NCI-H446 (cell line): ENCODE results near the gene UNC5C.

ENCODE experiments used
- DNase-seq, 2 experiments: peaks; one replicate each; lab custom pipeline; 2025; lab: John Stamatoyannopoulos, UW

UNC5C gene

DNA sequence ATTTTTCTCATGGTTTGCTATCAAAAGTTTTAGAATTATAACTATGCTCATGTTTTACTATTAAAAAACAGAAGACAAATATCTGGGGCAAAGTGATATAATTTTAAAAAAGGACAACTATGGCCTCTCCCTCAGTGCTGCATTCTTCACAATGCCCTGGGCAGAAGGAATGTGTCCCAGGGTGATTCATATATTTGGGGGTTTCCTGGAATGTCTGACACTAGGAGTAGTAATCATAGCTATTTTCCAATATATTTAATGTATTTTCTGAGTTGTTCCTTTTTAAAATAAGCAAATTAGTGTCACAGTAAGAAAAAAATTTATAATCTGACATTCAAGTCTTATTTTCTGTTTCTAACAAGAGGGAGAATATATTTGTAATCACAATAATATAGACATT is 281.7 kb downstream of the UNC5C start:
- DNase-seq = no peak

DNA sequence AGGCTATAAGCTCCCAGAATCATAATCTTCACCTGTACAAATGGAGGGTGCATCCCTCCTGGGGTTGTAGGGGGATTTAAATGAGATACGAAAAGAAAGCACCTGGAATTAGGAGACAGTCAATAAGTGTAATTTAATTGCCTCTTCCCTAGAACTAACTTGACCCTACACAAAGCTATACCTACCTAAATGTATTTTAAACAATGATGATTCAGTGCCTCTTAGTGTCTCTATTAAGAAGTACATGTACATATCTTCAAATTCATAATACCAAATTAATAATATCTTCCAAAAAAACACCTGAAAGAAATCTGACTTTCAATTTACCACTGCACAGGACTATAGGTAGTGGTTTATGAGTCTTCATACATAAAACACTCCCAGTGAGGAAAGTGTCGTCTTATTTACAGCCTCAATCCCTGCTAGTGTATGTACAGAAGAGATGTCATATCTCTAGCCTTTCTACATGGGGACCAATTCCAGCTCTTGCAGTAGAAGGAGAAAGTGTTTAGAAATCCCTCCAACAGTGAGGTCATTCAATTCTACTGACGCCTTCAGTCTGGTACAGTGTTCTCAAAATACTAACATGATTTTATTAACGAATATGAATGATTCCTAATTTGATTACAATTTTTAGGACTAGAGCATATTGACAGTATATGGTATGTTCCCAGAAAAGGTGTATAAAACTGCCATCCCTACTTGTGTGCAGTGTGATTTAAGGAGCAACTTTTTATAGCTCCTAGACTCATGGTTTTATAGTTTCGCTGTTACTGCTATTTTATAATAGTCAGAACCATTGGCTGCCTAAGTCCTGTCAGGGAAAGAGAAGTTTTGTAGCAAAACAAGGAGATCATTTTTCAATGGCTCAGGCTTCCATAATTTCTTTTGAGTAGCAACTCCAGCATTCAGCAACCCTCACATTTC is 282.7 kb downstream of the UNC5C start:
- DNase-seq = no peak

DNA sequence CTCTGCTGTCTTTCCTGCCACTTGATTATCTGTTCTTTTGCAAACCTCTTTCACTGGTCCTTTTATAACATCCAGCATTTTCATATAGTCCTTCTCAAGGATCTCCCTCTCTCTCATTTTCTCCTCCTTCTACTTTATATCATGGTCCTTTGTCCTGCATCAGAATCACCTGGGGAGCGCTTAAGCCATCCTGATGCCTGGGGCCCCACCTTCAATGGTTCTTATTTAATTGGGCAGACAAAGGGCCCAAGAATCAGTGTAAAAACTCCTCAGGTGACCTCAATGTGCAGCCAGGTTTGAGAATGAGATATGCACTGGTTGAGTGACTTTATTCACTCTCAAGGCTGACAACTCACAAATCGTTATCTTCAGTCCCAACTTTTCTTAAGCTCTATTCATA is 283.9 kb downstream of the UNC5C start:
- no peak for DNase-seq

DNA sequence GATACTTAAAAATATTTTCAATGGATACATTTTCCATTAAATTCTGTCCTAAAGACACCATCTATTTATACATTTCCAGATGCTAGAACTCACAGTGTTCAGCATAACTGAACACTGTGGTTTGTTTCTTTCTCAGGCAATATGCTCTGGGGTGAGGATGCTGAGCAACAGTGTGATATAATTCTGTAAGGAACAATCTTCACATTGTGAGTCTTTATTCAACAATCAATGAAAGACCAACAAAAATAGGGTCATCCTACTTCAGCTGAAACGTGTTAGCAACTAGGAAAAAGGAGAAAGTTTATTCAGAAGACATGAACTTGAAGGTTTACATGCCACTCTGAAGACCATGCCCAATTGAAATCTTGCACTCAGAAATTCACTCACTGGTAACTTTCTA is 284.8 kb downstream of the UNC5C start:
- DNase-seq = no peak

DNA sequence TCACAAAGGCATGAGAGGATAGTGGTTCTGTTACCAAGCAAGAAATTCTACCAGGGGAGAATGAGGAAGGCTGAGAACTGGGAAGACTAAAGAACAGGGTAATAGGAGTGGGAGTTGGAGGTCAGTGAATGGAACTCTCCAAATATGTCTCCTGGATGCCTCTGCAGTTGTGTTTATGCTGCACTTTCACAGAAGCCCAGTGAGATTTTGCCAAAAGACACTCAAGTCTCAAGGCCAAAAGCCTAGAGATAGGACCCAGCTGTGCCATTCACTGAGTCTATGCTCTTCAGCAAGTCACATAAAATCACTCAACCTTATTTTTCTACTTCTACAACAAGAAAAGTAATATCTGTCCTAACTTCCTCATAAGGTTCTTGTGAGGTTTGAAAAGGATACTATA is 285.4 kb downstream of the UNC5C start:
- DNase-seq = no peak

DNA sequence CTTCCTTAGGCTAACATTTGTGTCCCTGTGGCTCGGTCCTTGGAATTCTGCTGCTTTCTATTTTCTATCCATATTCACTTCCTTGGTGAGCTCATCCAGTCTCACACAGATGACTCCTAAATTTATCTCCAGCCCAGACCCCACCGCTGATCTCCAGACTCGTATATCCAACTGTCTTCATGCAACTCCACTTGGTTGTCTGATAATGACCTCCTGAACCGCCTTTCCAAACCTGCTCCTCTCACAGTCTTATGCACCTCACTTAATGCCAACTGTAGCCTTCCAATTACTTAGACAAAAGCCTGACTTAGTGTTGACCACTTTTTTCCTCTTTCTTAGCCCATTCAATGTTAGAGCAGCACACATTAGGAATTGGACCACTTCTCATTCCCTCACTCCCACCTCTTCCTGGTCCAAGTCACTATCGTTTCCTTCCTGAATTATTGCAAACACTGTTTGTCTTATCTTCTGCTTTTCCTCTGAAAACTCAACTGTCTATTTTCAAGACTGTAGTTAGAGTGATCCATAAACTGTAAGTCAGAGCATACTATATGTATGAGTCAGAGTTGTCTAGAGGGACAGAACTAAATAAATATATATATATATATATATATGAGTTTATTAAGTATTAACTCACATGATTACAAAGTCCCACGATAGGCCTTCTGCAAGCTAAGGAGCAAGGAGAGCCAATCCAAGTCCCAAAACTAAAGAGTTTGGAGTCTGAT is 292.5 kb downstream of the UNC5C start:
- no peak for DNase-seq

DNA sequence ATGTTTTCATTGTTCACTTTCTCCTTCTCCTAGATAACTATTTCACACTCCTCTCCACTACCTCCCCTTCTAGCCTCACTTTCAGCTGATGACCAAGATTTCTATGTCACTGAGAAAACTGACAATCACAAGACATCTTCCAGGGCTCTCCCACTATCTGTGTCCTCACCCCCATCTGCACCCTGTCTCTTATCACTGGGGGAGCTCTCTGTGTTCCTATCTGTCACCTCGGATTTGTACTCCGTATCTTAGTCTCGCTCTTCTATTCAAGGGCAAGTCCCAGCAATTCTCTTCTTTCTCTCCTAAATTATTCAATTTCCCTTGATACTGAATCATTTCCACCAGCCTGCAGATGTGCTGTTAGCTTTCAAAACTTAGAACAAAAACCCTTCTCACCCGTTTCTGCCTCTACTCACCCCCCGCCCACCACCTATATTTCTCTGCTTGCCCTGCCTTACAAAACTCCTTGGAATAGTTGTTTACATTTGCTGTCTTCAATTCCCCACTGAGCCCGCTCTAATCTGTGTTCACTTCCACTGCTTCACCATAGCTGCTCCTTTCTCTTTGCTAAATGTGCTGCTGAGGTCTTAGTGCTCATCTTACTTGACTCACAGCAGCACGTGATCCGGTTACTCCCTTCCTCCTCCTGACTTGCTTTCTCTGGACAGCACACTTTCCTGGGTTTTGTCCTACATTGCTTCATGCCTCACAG is 293.2 kb downstream of the UNC5C start:
- no peak for DNase-seq

- DNase-seq = no peak
Observed at GRCh38 chr4:95251568-95251967, 297.2 kb downstream of the UNC5C start.

DNA sequence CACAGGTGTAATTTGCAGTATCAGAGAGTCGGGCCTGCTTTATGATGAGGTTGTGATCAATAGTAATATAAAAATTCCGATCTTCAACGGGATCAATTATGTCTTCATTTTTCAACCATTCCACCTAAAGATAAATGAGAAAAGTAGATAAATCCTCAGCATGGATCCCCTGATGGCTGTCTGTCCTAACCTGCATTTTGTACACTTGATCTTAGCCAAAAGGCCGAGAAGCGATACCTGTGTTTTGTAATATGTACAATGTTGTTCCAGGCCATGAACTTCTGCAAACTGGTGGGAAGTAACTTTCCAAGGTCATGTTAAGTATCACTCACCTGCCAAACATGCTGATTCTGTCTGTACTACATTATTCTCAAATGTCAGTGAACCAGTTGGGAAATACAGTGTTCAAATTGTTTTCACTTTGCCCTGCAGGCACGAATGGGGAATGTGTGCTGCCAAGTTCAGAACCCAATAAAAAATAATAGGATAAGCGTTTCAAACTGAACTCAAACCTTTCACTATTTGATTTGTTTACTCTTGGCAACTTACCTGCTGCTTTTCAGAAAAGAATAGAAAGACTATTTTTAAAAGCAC is 298.1 kb downstream of the UNC5C start:
- DNase-seq = no peak

- DNase-seq = no peak
Observed at GRCh38 chr4:95249426-95250021, 299.2 kb downstream of the UNC5C start.

GRCh38 chr4:95248720-95249425 is 299.9 kb downstream of the UNC5C start:
- DNase-seq = no peak

- DNase-seq = no peak
Observed at GRCh38 chr4:95243892-95244291, 304.9 kb downstream of the UNC5C start.

GRCh38 chr4:95238554-95238953 is 310.2 kb downstream of the UNC5C start:
- no peak for DNase-seq

DNA sequence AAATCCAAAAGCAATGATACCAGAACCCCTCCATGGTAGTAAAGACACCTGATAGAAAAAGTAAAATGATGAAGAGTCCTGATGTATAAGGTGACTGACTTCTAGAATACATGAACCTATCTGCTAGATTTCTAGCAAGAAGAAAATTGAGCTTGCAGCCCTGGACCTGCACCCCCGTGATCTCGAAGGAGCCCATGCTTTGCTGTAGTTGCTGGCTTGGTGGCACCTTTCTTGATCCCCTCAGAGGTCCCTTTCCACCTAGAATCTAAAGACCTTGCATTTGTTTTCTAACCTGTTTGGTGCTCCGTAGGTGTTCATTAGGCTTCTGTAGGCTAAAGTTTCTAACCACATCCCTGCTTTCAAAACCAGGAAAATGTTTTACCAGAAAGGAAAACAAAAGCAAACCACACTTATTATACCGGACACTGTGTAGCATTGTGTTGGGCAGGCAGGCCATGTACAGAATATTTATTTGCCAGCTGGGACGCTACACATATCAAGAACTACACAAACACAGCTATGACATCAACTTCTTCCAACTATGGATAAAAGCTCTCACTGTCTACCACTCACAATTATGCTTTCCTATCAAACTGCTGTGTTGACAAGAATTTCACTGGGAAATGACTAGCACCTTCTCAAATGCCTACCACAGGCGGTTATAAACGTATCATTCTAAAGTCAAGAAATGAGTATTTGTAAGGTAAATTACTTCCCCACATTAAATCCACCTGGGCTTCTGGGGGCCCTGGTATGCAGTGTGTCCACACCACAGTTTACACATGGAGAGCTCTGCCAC is 316.2 kb downstream of the UNC5C start:
- DNase-seq = no peak

DNA sequence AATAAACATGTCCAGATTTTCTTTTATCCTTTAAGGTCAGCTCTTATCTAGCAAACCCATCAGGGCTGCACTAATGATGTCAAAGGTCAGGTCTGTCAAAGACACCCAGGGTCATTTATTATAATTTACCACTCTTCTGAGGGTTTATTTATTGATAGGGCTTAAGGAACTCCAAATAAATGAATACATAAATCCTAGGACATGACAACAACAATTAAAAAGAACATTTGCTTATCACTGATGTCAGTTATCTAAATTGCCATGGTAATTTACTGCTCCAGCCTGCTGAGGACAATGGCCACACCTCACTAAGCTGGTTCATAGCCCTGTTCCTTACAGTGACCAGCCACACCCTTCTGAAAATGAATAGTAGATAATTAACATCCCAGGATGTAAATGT is 317.1 kb downstream of the UNC5C start:
- DNase-seq = no peak

DNA sequence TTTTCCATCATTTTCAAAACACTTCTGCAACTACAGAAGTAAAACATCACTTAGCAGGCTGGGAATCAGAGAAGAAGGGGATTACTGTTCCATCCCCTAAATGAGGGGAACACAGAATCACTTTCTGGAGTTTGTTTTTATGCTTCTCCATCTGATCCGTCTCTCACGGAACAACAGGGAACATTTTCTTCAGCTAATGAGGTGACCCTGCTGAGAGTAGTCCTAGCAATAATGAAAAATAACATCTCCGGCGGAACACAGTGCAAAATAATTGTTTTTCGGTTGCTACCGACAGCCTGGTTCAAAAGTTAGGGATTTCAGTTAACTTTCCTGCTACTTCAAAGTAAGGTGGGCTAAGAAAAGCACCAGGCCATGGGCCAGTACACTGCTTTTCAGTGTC is 322.9 kb downstream of the UNC5C start:
- DNase-seq = no peak

GRCh38 chr4:95224402-95224801 is 324.4 kb downstream of the UNC5C start:
- no peak for DNase-seq

DNA sequence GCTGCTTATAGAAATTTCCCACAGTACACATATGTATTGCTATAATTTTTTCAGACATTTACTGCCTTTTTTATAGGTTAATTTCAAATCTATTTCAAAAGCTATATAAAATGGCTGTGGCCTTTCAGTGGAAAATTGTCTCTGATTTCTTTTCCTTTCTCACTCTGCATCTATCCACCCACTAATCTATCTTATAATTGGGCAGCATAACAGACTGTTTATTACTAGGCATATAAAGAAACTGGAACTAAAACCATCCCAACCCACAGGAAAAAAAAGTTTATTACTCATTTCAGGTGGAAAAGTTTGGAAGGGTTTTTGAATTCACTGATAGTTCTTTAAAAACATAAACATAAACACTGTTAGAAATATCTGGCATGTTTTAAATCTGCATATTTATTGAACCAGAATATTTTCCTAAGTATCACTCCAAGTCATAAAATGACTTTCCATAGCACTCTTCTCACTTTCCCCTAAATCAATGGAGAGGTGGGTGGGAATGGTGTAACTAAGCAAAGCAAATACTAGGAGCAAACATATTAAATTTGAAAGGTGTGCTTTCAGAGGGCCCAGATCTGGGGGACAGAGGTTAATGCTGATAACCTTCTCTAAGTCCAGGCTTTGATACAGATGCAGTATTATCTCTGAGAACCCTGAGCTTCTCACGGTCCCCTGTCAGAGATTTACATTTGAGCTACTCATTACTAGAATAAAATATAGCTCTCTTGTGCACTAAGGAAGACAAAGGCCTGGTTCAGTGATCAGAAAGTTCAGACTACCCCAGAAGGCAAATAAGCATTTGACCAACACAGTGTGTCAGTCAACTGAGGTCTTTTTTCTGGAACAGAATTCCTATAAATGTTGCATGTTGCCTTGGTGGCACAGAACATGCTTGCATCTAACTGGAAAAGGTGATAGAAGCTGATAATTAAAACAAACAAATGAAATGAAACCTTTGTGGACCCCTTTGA is 328.3 kb downstream of the UNC5C start:
- DNase-seq = no peak

DNA sequence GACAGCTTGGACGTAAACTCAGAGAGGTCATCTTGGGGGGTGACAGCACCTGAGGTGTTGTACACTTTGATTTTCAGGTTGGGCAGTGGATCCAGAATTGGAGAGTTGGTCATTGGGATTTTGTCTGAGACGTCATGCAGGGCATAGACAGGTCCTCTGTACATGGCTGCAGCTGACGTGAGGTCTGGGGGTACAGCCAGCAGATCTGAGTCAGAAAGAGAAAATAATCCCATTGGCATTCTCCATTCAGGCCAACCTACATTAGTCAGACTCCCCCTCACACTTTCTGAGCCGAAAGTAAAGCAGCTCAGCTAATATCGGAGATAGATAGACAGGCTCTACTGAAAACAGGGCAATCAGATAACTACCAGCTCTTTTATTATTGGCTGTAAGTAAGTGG is 329.7 kb downstream of the UNC5C start:
- DNase-seq = no peak
